ENCODE results near the gene PITX2. TPM values are rescaled to one million over a fixed set of nuclear protein-coding genes. Genes with fewer than 3 reads are reported as not detected.

PITX2 gene
- total and polyA plus RNA-seq, 10 of the 15 experiments (the other 5 are each of a cell fraction or from before 2014, with no cell fraction given) = not detected

DNA sequence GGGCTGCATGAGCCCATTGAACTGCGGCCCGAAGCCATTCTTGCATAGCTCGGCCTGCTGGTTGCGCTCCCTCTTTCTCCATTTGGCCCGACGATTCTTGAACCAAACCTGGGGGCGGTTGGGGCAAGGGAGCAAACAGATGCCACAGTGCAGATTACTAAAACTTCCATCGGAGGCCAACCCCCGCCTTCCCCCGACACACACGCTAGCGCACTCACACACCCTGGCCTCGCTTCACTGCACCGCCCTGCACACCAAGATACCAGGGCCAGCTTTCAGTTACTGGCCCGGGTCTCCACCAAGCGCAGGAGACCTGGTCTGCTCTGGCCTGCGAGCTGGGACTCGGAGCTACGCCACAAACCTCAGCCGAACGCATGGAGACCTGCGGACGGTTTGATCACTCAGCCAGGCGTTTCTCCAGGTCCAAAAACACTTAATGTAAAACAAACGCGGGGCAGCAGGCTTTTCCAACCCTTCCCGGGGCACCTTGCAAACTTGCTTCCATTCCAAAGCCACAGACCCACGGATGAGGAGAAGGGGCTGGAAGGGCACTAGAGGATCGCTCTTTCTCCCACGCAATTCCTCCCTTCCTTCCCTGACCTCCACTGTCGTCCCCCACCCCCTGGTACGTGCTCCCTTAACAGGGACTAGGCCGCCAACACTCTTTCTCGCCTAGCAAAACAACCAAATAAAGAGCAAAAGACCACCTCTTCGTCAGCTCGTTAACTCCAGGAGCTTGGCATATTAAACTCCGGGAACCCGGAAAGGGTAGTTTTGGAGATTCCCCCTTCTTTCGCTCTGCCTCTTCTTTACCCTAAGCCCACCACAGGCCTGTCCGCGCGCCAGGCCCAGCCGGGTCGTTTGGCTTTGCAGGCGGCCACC is 4.1 kb downstream of the PITX2 start:
- Histone ChIP-seq H4K20me1 (ENCODE audit: control insufficient read depth, insufficient read depth) (no peaks in the 10 kb centered on the region), H3K9me3 (replicated peaks; ENCODE audit: control insufficient read depth, insufficient read depth, low read length) (peaks cover 7% of the 10 kb centered on the region; the same call in 2 of the 3 replicates), H2AFZ (ENCODE audit: control insufficient read depth, low read depth, low read length) (no peak overlapping the region), H3K9ac (ENCODE audit: control insufficient read depth, insufficient read depth, low read length) (no peak overlapping the region), H3K4me1 (ENCODE audit: control insufficient read depth, insufficient read depth, low read length) (no peaks in the 10 kb centered on the region), H3K27me3 (replicated peaks in 1 of 2; ENCODE audit: control insufficient read depth in 2 of 2, insufficient read depth in 2 of 2, low read length in 1 of 2) (peaks cover 25 to 33% of the 10 kb centered on the region in 2 experiments), H3K36me3 (ENCODE audit: control insufficient read depth in 2 of 2, insufficient read depth in 2 of 2, low read length in 1 of 2) (no peaks in the 10 kb centered on the region), H3K27ac (ENCODE audit: control insufficient read depth, insufficient read depth) (no peak overlapping the region), H3K79me2 (ENCODE audit: control insufficient read depth, insufficient read depth, low read length) (no peaks in the 10 kb centered on the region), H3K4me2 (ENCODE audit: control insufficient read depth, insufficient read depth) (no peak overlapping the region), H3K4me3 (no peak overlapping the region)
- RAD21 ChIA-PET (ENCODE audit: unreplicated experiment) = no interaction called here
- ATAC-seq (no peak), DNase-seq (ENCODE audit: low read depth, low spot score) (no peak), FAIRE-seq (no peak)
- in situ Hi-C loops (cut with MboI) (no loop called here), intact Hi-C loops (cut with micrococcal nuclease; ENCODE audit: unreplicated experiment) (no loop called here)
- POLR2A ChIA-PET = no interaction called here
- no TSS peak for BruUV-seq (replicated peaks)
- WGBS (ENCODE audit: insufficient coverage, insufficient replicate concordance, low lambda C conversion rate, missing lambda C conversion rate) = 53% methylated on average over 45 of the region's 45 CpGs
- CTCF ChIA-PET = no interaction called here
- SMC1A ChIA-PET (ENCODE audit: uncharacterized antibody, unreplicated experiment) = no interaction called here
- TF ChIP-seq STAT3 (IDR thresholded peaks at IDR 0.05; ENCODE audit: low read depth, low read length) (no peak), SMARCA5 (IDR thresholded peaks at IDR 0.05) (no peak), FOXK2 (IDR thresholded peaks at IDR 0.05) (no peak), NFXL1 (IDR thresholded peaks at IDR 0.05; ENCODE audit: borderline replicate concordance) (no peak), ATF7 (IDR thresholded peaks at IDR 0.05; ENCODE audit: low read depth) (no peak), SIN3A (IDR thresholded peaks at IDR 0.05; ENCODE audit: low read depth, low read length) (no peak), NR2F1 (conservative IDR thresholded peaks at IDR 0.05) (no peak)
- TF ChIP-seq, protein P1, sequence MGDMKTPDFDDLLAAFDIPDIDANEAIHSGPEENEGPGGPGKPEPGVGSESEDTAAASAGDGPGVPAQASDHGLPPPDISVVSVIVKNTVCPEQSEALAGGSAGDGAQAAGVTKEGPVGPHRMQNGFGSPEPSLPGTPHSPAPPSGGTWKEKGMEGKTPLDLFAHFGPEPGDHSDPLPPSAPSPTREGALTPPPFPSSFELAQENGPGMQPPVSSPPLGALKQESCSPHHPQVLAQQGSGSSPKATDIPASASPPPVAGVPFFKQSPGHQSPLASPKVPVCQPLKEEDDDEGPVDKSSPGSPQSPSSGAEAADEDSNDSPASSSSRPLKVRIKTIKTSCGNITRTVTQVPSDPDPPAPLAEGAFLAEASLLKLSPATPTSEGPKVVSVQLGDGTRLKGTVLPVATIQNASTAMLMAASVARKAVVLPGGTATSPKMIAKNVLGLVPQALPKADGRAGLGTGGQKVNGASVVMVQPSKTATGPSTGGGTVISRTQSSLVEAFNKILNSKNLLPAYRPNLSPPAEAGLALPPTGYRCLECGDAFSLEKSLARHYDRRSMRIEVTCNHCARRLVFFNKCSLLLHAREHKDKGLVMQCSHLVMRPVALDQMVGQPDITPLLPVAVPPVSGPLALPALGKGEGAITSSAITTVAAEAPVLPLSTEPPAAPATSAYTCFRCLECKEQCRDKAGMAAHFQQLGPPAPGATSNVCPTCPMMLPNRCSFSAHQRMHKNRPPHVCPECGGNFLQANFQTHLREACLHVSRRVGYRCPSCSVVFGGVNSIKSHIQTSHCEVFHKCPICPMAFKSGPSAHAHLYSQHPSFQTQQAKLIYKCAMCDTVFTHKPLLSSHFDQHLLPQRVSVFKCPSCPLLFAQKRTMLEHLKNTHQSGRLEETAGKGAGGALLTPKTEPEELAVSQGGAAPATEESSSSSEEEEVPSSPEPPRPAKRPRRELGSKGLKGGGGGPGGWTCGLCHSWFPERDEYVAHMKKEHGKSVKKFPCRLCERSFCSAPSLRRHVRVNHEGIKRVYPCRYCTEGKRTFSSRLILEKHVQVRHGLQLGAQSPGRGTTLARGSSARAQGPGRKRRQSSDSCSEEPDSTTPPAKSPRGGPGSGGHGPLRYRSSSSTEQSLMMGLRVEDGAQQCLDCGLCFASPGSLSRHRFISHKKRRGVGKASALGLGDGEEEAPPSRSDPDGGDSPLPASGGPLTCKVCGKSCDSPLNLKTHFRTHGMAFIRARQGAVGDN (IDR thresholded peaks at IDR 0.05) = no peak
- TF ChIP-seq, protein P2, sequence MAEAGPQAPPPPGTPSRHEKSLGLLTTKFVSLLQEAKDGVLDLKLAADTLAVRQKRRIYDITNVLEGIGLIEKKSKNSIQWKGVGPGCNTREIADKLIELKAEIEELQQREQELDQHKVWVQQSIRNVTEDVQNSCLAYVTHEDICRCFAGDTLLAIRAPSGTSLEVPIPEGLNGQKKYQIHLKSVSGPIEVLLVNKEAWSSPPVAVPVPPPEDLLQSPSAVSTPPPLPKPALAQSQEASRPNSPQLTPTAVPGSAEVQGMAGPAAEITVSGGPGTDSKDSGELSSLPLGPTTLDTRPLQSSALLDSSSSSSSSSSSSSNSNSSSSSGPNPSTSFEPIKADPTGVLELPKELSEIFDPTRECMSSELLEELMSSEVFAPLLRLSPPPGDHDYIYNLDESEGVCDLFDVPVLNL (IDR thresholded peaks at IDR 0.05; ENCODE audit: low read depth, low read length) = no peak
- TF ChIP-seq, protein P3, sequence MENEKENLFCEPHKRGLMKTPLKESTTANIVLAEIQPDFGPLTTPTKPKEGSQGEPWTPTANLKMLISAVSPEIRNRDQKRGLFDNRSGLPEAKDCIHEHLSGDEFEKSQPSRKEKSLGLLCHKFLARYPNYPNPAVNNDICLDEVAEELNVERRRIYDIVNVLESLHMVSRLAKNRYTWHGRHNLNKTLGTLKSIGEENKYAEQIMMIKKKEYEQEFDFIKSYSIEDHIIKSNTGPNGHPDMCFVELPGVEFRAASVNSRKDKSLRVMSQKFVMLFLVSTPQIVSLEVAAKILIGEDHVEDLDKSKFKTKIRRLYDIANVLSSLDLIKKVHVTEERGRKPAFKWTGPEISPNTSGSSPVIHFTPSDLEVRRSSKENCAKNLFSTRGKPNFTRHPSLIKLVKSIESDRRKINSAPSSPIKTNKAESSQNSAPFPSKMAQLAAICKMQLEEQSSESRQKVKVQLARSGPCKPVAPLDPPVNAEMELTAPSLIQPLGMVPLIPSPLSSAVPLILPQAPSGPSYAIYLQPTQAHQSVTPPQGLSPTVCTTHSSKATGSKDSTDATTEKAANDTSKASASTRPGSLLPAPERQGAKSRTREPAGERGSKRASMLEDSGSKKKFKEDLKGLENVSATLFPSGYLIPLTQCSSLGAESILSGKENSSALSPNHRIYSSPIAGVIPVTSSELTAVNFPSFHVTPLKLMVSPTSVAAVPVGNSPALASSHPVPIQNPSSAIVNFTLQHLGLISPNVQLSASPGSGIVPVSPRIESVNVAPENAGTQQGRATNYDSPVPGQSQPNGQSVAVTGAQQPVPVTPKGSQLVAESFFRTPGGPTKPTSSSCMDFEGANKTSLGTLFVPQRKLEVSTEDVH (IDR thresholded peaks at IDR 0.05; ENCODE audit: low read depth, partially characterized antibody) = no peak
- TF ChIP-seq, protein P4, sequence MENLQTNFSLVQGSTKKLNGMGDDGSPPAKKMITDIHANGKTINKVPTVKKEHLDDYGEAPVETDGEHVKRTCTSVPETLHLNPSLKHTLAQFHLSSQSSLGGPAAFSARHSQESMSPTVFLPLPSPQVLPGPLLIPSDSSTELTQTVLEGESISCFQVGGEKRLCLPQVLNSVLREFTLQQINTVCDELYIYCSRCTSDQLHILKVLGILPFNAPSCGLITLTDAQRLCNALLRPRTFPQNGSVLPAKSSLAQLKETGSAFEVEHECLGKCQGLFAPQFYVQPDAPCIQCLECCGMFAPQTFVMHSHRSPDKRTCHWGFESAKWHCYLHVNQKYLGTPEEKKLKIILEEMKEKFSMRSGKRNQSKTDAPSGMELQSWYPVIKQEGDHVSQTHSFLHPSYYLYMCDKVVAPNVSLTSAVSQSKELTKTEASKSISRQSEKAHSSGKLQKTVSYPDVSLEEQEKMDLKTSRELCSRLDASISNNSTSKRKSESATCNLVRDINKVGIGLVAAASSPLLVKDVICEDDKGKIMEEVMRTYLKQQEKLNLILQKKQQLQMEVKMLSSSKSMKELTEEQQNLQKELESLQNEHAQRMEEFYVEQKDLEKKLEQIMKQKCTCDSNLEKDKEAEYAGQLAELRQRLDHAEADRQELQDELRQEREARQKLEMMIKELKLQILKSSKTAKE (IDR thresholded peaks at IDR 0.05; ENCODE audit: low read depth, poor library complexity, severe bottlenecking) = no peak
